ENCODE data around the gene INHBE.
A peak's percentile ranks its signal among the peaks of the same experiment; 100 is the strongest.
"Not testable (repeated sequence)": the region's sequence is repeated elsewhere in the genome, so short reads cannot be mapped to it uniquely, and the experiment has no call there.

The INHBE gene

DNA sequence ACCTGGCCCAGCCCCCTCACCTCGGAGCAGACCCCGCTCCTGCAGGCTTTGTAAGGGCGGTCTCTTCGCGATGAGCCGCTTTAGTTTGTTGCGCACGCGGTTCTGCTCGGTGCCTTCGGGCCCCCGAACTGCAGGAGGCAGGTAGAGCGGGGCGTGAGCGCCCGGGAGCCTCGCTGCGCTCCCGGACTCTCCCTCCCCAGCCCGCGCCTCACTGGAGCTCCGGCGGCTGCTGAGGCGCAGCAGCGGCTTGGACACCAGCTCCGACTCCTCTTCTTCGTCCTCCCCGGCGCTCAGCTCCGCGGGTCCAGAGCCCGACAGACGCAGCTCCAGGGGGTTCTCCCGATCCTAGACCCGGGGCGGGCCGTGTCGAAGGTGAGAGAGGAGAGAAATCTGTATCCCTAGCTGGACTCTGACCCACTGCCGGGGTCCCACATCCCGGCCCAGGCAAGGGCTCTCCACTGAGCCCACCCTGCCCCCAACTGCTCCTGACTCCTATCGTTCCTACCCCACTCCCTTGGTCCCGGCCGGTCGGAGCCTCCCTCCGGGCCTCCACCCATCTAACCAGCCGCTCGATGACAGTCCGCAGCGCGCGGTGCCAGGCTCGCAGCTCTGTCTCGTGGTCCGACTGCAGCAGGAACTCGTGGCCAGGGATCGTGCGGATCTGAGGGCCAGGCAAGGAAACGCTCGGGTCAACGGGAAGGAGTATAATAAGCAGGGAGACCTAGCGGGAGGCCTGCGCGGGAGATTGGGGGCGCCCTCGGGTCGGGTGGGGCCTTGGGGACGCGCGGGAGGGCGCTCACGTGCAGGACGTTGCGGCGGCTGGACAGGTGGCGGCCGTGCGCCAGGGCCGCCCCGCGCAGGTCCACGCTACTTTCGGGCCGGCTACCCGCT lies 20.4 kb downstream of the INHBE start:
- no peak for DNase-seq (ENCODE audit: low read depth in 2 of 3, low spot score in 1 of 3)

DNA sequence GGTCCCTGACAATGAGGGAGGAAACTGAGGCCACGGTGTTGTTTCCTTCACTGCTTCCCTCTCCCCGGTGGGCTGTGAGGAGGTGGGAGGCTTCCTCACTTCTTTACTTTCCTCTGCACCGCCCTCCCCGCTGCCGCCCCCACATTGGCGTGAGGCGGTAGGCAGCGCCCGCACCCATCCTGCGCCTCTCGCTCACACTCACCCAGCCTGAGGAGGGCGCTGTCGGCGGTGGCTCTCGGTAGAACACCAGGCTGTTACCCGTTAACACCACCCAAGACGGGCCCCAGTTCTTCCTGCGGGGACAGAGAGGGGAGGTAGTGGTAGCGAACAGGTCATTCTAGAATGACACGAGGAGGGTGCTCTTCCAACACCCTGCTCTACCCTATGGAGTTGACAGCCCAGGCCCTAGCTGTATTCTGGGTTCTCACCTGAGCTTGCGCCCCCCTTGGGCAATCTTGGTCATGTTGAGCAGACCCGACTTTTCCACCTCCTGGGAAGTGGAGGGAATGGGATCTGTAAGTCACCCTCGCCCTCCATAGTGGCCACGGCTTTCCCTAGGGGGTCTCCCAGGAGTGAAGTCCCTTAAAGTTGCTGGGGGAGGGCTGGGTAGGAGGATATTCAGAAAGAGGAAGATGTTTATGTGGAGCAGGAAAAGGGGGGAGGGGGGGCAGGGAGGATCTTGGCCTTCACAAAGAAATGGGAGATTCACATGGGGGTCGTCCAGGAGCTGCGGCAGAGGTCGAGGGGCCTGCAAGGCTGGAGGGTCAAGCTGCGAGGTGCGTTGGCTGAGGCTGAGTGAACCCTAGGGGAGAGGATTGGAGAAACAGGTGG lies 21.3 kb downstream of the INHBE start:
- DNase-seq (ENCODE audit: low read depth in 2 of 3, low spot score in 1 of 3): peak; percentile 76 to 83 (median 79)

DNA sequence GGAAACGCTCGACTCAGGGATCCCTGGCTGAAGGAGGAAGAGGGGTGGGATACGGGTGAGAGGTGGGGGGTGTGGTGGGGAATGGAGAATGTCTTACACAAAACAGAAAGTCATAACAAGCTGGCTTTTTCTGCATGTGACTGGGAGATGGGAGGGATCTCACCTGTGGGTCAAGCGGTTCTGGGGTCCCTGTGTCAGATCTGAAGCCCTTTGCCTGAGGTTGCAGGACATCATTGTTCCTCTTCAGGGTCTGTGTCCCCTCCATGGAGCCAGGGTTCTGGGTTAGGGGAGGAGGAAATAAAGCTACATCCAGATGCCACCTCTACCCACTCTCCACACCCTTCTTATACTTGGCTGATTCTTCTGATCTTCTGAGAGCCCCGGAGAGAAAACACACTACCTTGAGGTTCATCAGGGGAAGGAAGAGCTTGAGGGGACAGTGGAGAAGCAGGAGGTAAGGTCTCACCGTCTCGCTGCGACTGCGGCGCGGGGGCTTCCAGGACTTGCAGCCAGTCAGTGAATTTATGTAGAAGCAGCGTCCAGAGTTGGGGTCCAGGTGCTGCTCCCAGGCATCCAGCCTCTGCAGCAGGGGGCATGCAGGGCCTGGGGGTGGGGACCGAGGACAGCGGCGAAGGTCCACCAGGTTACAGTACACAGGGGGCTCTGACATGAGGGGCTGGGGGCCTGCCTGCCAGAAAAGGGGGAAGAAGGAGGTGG lies 22.0 kb downstream of the INHBE start:
- DNase-seq (ENCODE audit: low read depth in 2 of 3, low spot score in 1 of 3): no peak

DNA sequence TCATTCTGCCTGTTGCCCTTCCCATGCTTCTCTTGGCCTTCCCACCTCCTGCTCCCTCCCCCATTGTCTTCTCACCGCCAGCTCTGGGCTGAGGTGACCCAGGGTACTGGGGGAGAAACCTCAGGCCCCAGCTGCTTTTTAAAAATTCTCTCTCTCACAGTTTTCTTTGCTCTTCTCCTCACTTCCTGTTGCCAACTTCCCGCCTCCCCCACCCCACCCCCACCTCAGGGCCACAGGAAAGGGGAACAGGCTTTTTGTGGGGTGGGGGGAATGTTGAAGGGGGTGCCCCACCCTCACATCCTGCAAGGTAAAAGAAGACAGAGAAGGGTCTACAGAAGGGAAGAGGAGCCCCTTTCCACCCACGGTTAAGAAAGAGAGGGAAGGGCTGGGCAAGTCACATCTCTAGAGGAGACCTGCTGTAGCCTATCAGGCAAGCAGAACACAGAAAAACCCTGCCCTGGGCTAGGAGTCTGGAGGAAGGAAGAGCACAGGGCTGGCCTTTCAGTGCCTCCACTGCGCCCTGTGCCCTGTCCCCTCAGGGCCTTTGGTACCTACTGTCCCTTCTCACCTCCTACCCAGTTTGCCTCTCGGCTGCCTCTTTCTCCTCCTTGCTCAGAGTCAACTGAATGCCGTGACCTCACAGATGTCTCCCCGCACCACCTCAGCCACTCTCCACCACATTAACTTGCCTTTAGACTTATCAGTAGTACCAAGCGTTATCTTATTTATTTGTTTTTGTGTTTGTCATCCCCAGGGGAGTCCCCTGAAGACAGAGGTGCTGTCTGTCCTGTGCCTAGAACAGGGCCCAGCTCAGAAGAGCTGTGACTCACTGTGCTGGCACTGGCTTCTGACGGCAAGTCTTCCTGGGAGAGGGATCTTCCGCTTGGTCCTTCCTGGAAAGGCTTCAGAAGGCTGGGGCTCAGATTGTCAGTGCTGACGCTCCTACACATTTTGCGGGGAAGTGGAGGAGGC lies 22.9 kb downstream of the INHBE start:
- peak in 1 of 3 donors; percentile 33 for DNase-seq (ENCODE audit: low read depth in 2 of 3, low spot score in 1 of 3)

GRCh38 chr12:57479043-57479375 lies 23.9 kb downstream of the INHBE start:
- DNase-seq (ENCODE audit: low read depth in 2 of 3, low spot score in 1 of 3): no peak

GRCh38 chr12:57479376-57480115 lies 24.4 kb downstream of the INHBE start, which contains the start of gene ARHGAP9:
Gene ARHGAP9 (minus strand): TSS chr12:57479866. CDS start chr12:57479406, 460 bp downstream.
- DNase-seq (ENCODE audit: low read depth in 2 of 3, low spot score in 1 of 3): no peak

DNA sequence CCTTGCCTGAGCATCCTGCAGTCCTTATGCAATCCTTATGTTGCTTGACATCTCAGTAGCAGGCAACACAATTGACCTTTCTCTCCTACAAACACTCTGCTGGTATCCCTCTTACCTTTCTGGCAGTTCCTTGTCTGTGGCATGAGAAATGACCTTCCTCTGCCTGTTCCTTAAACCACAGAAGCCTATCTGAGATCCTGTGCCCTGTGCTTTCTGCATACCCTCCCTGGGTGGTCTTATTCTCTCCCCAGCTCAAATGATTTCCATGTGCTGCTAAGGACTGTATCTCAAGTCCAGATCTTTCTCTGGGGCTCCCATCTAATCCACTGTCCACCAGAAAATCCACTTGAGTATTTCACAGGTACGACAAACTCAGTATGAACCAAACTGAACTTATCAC lies 26.6 kb downstream of the INHBE start:
- no peak for DNase-seq (ENCODE audit: low read depth in 2 of 3, low spot score in 1 of 3)

- DNase-seq (ENCODE audit: low read depth in 2 of 3, low spot score in 1 of 3): no peak
Measured at GRCh38 chr12:57483466-57483865, 28.4 kb downstream of the INHBE start.

DNA sequence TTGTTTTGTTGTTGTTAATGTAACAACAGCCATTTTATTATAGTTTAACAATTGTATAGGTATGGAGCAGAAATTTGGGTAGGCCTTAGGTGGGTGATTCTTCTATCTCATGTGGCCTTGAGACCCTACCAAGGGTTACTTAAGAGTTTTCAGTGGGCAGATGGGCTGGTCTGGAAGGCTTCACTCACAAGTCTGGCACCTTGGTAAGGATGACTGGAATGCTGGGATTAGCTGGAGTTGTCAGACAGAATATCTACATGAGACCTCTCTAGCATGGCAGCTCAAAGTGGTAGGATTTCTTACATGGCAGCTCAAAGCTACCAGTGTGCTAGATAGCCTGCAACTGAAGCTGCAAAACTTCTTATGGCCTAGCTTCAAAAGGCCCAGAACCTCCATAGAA lies 30.6 kb downstream of the INHBE start:
- DNase-seq (ENCODE audit: low read depth in 2 of 3, low spot score in 1 of 3): no peak

DNA sequence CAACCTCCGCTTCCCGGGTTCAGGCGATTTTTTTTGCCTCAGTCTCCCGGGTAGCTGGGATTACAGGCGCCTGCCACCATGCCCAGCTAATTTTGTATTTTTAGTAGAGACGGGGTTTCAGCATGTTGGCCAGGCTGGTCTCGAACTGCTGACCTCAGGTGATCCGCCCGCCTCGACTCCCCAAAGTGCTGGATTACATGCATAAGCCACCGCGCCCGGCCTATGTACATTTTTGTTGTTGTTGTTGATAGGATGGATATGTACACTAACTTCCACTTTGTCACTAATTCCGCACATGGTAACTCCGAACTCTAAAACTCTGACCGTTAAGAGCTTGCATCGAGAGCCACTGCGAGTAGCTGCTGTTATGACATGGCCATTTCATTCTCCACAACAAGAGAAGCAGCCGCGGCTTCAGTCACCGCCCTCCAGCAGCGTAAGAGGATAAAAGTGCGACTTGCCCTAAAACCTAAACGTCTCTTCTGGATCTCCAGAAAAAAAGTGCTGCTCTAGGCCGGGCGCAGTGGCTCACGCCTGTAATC lies 32.0 kb downstream of the INHBE start:
- DNase-seq (ENCODE audit: low read depth in 2 of 3, low spot score in 1 of 3): no peak

DNA sequence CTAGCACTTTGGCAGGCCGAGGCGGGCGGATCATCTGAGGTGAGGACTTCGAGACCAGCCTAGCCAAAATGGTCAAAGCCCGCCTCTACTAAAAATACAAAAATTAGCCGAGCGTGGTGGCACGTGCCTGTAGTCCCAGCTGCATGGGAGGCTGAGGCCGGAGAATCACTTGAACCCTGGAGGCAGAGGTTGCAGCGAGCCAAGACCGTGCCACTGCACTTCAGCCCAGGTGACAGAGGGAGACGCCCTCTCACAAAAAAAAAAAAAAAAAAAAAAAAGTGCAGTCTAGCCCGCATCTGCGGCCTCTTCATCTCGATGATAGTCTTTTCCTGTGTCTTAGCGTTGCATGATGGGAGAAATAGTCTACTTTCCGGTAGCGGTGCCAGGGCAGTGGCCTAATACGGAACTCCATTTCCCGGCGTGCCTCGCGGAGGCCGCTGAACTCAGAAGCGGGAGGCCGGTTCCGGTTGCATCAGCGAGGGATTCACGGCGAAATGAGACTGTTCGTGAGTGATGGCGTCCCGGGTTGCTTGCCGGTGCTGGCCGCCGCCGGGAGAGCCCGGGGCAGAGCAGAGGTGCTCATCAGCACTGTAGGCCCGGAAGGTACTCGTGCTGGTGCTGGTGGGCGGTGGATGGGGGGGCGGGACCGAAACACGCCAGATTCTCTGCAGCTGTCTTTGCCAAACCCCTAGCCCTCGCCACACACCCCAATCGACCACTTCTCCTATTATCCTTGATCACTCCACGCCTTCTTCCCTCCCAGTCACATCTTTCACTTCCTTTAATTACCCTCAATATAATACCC lies 32.7 kb downstream of the INHBE start, which contains the start of gene MARS1:
Gene MARS1 (plus strand): TSS at position 472 of the 805 bp plus-strand sequence. CDS start 23 bp downstream, at position 495.
- DNase-seq (ENCODE audit: low read depth in 2 of 3, low spot score in 1 of 3): peak; percentile 86 to 91 (median 90)

GRCh38 chr12:57488402-57489156 lies 33.5 kb downstream of the INHBE start:
- no peak for DNase-seq (ENCODE audit: low read depth in 2 of 3, low spot score in 1 of 3)

GRCh38 chr12:57489157-57489641 lies 34.1 kb downstream of the INHBE start:
- DNase-seq (ENCODE audit: low read depth in 2 of 3, low spot score in 1 of 3): no peak

DNA sequence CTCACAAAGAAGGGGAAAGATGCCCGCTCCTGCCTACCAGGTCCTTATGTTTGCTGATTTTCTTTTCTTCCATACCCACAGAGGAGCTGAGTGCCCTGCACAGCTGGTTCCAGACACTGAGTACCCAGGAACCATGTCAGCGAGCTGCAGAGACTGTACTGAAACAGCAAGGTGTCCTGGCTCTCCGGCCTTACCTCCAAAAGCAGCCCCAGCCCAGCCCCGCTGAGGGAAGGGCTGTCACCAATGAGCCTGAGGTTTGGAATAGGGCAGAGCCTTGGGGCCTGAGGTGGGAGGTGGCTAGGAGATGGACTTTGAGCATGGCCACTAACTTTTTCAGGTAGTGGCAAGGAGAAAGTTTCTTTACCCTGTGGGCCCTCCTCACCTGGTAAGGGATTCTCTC lies 35.0 kb downstream of the INHBE start:
- no peak for DNase-seq (ENCODE audit: low read depth in 2 of 3, low spot score in 1 of 3)

DNA sequence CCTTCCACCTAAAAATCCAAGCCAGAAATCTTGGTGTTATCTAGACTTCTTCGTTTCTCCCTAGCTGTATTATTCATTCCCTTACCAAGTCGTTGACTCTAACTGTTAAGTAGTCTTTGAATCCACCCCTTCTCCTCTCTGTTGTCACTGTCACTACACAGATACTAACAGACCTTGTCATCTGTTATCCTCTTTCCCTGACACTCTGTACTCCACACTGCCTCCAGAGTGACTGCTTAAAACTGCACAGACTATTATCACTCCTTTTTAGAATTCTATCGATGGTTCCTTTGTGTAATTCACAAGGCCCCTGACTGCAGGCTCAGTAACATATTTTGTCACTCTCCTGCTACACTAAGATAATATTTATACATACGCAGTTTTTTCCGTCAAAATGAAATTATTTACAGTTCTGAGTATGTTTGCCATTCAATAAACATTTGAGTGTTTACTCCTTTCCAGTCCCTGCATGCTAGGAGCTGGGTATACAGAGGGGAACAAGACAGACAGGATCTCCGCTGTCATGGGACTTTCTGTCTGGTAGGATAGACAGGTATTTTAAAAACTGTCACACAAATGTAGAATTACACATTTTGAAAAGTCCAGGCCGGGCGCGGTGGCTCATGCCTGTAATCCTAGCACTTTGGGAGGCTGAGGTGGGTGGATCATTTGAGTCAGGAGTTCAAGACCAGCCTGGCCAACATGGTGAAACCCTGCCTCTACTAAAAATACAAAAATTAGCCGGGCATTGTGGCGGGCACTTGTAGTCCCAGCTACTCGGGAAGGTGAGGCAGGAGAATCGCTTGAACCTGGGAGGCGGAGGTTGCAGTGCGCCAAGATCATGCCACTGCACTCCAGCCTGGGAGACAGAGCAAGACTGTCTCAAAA lies 36.5 kb downstream of the INHBE start:
- DNase-seq (ENCODE audit: low read depth in 2 of 3, low spot score in 1 of 3): no peak

DNA sequence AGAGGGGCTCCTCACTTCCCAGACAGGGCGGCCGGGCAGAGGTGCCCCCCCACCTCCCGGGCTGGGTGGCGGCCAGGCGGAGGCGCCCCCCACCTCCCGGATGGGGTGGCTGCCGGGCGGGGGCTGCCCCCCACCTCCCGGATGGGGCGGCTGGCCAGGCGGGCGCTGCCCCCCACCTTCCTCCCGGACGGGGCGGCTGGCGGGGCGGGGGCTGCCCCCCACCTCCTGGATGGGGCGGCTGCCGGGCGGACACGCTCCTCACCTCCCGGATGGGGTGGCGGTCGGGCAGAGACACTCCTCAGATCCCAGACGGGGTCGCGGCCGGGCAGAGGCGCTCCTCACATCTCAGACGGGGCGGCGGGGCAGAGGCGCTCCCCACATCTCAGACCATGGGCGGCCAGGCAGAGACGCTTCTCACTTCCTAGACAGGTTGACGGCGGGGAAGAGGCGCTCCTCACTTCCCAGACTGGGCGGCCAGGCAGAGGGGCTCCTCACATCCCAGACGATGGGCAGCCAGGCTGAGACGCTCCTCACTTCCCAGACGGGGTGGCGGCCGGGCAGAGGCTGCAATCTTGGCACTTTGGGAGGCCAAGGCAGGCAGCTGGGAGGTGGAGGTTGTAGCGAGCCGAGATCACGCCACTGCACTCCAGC lies 40.1 kb downstream of the INHBE start:
- not testable (repeated sequence) for DNase-seq (ENCODE audit: low read depth in 2 of 3, low spot score in 1 of 3)

All from stimulated activated CD4-positive, alpha-beta T cell treated with anti-CD3 and anti-CD28 coated beads, Interleukin-12 subunit alpha, Interleukin-12 subunit beta, amount 100 ng/mL, for 48 hours (primary cell).